SK-N-SH (cell line): ENCODE measurements around the gene PARD3. TPM values are rescaled to one million over a fixed set of nuclear protein-coding genes. Genes with fewer than 3 reads are reported as not detected.

ENCODE experiments used
- CTCF ChIA-PET: fragments of 300-600, 350-600 bp; formaldehyde crosslinking; extraction: SDS; loops from one replicate; lab custom pipeline; 2021; lab: Yijun Ruan, JAX
- POLR2A ChIA-PET: fragments of 350-600 bp; sonication (Branson Sonifier 250); formaldehyde crosslinking; extraction: SDS; loops from one replicate; lab custom pipeline; 2020; ENCODE audit warnings: antibody characterized with exemption, inconsistent platforms; lab: Yijun Ruan, JAX
- DNase-seq: peaks from one replicate; pipeline ENCODE4 v3.0.0; 2012
- H2AFZ ChIP-seq: fragments of 200-600 bp; sonication (generic); 2 replicates; pipeline ENCODE4 v1.8.1; 2016; ENCODE audit warnings: antibody characterized with exemption, mild to moderate bottlenecking, low read depth
- H3F3A ChIP-seq: fragments of 200-600 bp; sonication (generic); replicated peaks from 2 replicates; pipeline ENCODE3; 2016; ENCODE audit warnings: antibody characterized with exemption, mild to moderate bottlenecking; ENCODE audit not compliant: insufficient read depth
- H3K27ac ChIP-seq, 2 experiments: fragments of 200-500 bp in 1 of 2; fragments of 200-600 bp in 1 of 2; sonication (Bioruptor generic) in 1 of 2; sonication (generic), shearing (Covaris generic) in 1 of 2; 2 replicates each; pipeline versions ENCODE4 v1.5.1 to v1.6.1; 2014 to 2016; ENCODE audit warnings: low read depth in 2 of 2, inconsistent platforms in 1 of 2, low read length in 1 of 2, mild to moderate bottlenecking in 1 of 2, mixed read lengths in 1 of 2
- H3K27me3 ChIP-seq: fragments of 200-600 bp; sonication (generic), shearing (Covaris generic); 2 replicates; pipeline ENCODE4 v1.6.1; 2016; ENCODE audit warnings: mixed run types; ENCODE audit not compliant: insufficient read depth
- H3K36me3 ChIP-seq, 2 experiments: fragments of 200-500 bp in 1 of 2; fragments of 200-600 bp in 1 of 2; sonication (Bioruptor generic) in 1 of 2; sonication (generic) in 1 of 2; replicated peaks in 1 of 2; 2 replicates each; pipeline versions ENCODE3 to v1.5.1; 2014 to 2016; ENCODE audit warnings: low read length in 1 of 2, mild to moderate bottlenecking in 1 of 2; ENCODE audit not compliant: insufficient read depth in 2 of 2, control insufficient read depth in 1 of 2
- H3K4me1 ChIP-seq, 2 experiments: fragments of 200-500 bp in 1 of 2; fragments of 200-600 bp in 1 of 2; sonication (Bioruptor generic) in 1 of 2; sonication (generic), shearing (Covaris generic) in 1 of 2; 2 replicates each; pipeline versions ENCODE4 v1.5.1 to v1.6.1; 2014 to 2016; ENCODE audit warnings: low read depth in 1 of 2, low read length in 1 of 2, mixed run types in 1 of 2; ENCODE audit not compliant: insufficient read depth in 2 of 2, control insufficient read depth in 1 of 2
- H3K4me2 ChIP-seq: fragments of 200-600 bp; sonication (generic), shearing (Covaris generic); 2 replicates; pipeline ENCODE4 v1.6.1; 2017; ENCODE audit warnings: mixed run types
- H3K4me3 ChIP-seq, 2 experiments: fragments of 200-500 bp in 1 of 2; fragments of 200-600 bp in 1 of 2; sonication (Bioruptor generic) in 1 of 2; sonication (generic), shearing (Covaris generic) in 1 of 2; 2 replicates each; pipeline versions ENCODE4 v1.5.1 to v1.8.1; 2014 to 2016; ENCODE audit warnings: low read depth in 2 of 2, inconsistent platforms in 1 of 2, low read length in 1 of 2, mild to moderate bottlenecking in 1 of 2, mixed read lengths in 1 of 2, moderate library complexity in 1 of 2
- H3K79me2 ChIP-seq: fragments of 200-600 bp; sonication (generic); 2 replicates; pipeline ENCODE4 v1.8.1; 2017; ENCODE audit warnings: mild to moderate bottlenecking; ENCODE audit not compliant: insufficient read depth
- H3K9ac ChIP-seq: fragments of 200-600 bp; sonication (generic); 2 replicates; pipeline ENCODE4 v1.6.1; 2017; ENCODE audit warnings: mixed run types
- H3K9me2 ChIP-seq: fragments of 200-600 bp; sonication (generic); 2 replicates; pipeline ENCODE4 v1.6.1; 2017; ENCODE audit warnings: mixed run types
- H3K9me3 ChIP-seq: fragments of 200-600 bp; sonication (generic); 2 replicates; pipeline ENCODE4 v1.6.1; 2017; ENCODE audit warnings: mixed run types, mild to moderate bottlenecking, moderate library complexity
- H4K20me1 ChIP-seq: fragments of 200-600 bp; sonication (generic); 2 replicates; pipeline ENCODE4 v1.6.1; 2017; ENCODE audit warnings: mild to moderate bottlenecking, mixed run types; ENCODE audit not compliant: insufficient read depth
- CHD2 ChIP-seq: fragments of 150-350 bp; IDR thresholded peaks from 2 replicates; pipeline ENCODE4 v1.6.1; 2018; ENCODE audit warnings: low read length; ENCODE audit not compliant: partially characterized antibody
- EP300 ChIP-seq, 2 experiments: IDR thresholded peaks; 2 replicates each; pipeline versions ENCODE4 v1.4.0 to v1.6.1; 2012; ENCODE audit warnings: borderline replicate concordance in 1 of 2, low read depth in 1 of 2, low read length in 1 of 2
- FOXJ3 ChIP-seq: sonication (generic); formaldehyde crosslinking; IDR thresholded peaks from 2 replicates; pipeline ENCODE4 v1.5.1; 2020; ENCODE audit warnings: mild to moderate bottlenecking, missing genetic modification reagents
- GATA2 ChIP-seq: sonication (generic); formaldehyde crosslinking; IDR thresholded peaks from 2 replicates; pipeline ENCODE4 v1.5.0; 2020; ENCODE audit warnings: mild to moderate bottlenecking, missing genetic modification reagents
- MXI1 ChIP-seq: IDR thresholded peaks from 2 replicates; pipeline ENCODE4 v1.6.1; 2012; ENCODE audit warnings: mild to moderate bottlenecking, low read depth, low read length, improper control_type of control experiment
- NFIC ChIP-seq: IDR thresholded peaks from 2 replicates; pipeline ENCODE4 v1.4.0; 2012; ENCODE audit warnings: borderline replicate concordance
- POLR2AphosphoS5 ChIP-seq: IDR thresholded peaks from 2 replicates; pipeline ENCODE4 v1.6.1; 2012; ENCODE audit warnings: low read depth, low read length
- REST ChIP-seq: IDR thresholded peaks from 2 replicates; pipeline ENCODE4 v1.6.1; 2012; ENCODE audit warnings: mild to moderate bottlenecking, low read depth, low read length, moderate library complexity
- RFX5 ChIP-seq: IDR thresholded peaks from 2 replicates; pipeline ENCODE4 v1.6.1; 2012; ENCODE audit warnings: mild to moderate bottlenecking, improper control_type of control experiment, low read length
- RXRA ChIP-seq: IDR thresholded peaks from 2 replicates; pipeline ENCODE4 v1.4.0; 2012; ENCODE audit warnings: low read depth, mild to moderate bottlenecking, borderline replicate concordance
- SIN3A ChIP-seq: IDR thresholded peaks from 2 replicates; pipeline ENCODE4 v1.6.1; 2012; ENCODE audit warnings: low read depth, mild to moderate bottlenecking, low read length, moderate library complexity, borderline replicate concordance
- SMC3 ChIP-seq: IDR thresholded peaks from 2 replicates; pipeline ENCODE4 v1.6.1; 2012; ENCODE audit warnings: low read depth, low read length, improper control_type of control experiment
- TCF12 ChIP-seq: IDR thresholded peaks from 2 replicates; pipeline ENCODE4 v1.4.0; 2012
- TEAD4 ChIP-seq: IDR thresholded peaks from 2 replicates; pipeline ENCODE4 v1.4.0; 2012; ENCODE audit warnings: mild to moderate bottlenecking, borderline replicate concordance; ENCODE audit not compliant: insufficient read depth
- YY1 ChIP-seq: IDR thresholded peaks from 2 replicates; pipeline ENCODE4 v1.4.0; 2012; ENCODE audit warnings: low read depth, mild to moderate bottlenecking
- WGBS: methylation state at CpG from one replicate; pipeline ENCODE4 v1.1.6; 2017; ENCODE audit warnings: low lambda C conversion rate; 5-methylcytosine and 5-hydroxymethylcytosine counted together
- polyA plus RNA-seq, 3 experiments: library from polyadenylated mRNA; depleted of rRNA; stranded (reverse); fragments of >200 nt; gene quantifications; 2 replicates each; pipeline ENCODE4 v1.2.3, GENCODE V29; 2012
- TF ChIP-seq, protein P1 (sequence below): IDR thresholded peaks from 2 replicates; pipeline ENCODE4; 2012
- TF ChIP-seq, protein P2 (sequence below): IDR thresholded peaks from 2 replicates; pipeline ENCODE4 v1.4.0; 2012; ENCODE audit warnings: low read depth, borderline replicate concordance

The PARD3 gene
- polyA plus RNA-seq, 1 of the 3 experiments (the other 2 are of a cell fraction) = 29.4 TPM

DNA sequence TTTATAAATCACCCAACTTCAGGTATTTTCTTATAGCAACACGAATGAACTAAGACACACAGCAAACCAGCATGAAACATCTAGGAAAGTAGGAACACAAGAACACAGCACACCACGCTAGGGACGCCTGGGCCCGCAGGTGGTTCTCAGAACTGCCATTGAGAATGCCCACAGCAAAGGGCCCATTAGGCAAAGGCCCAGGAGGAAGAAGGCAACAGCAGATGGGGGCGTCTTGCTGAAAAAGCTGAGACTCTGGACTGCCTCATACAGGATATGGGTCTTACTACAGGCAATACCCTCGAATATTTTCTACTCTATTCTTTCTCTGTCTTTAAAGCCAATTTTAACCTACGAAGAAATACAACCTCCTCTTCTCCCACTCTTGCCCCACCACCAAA lies 77.3 kb downstream of the PARD3 start:
- H3K27ac ChIP-seq = no peak overlapping the region
- H3K9me2 ChIP-seq = no peaks in the 10 kb centered on the region
- no peak overlapping the region for H3K9ac ChIP-seq
- H3K4me3 ChIP-seq = no peak overlapping the region
- peaks cover 15 to 17% of the 10 kb centered on the region in 2 experiments for H3K4me1 ChIP-seq
- peaks cover 10% of the 10 kb centered on the region for H3F3A ChIP-seq
- H3K4me2 ChIP-seq = no peak overlapping the region
- WGBS = 83% methylated on average over 7 of the region's 7 CpGs
- no peaks in the 10 kb centered on the region for H3K9me3 ChIP-seq
- no peaks in the 10 kb centered on the region for H3K36me3 ChIP-seq
- H3K27me3 ChIP-seq = no peaks in the 10 kb centered on the region
- CTCF ChIA-PET = interaction anchor here (1.0 to 2.1 kb wide), 2 partner anchors 14 to 78 kb away, joined by 3 to 14 read pairs; no protein-coding TSS in a partner anchor
- H3K79me2 ChIP-seq = peaks cover 97% of the 10 kb centered on the region
- H2AFZ ChIP-seq = no peak overlapping the region
- TF ChIP-seq NFIC (no peak), RXRA (no peak), MXI1 (no peak), RFX5 (no peak), YY1 (no peak), CHD2 (no peak), TEAD4 (no peak), POLR2AphosphoS5 (no peak), SMC3 (no peak), FOXJ3 (CRISPR knock-in tag) (no peak), SIN3A (no peak), EP300 (IDR thresholded peaks at IDR 0.05; ENCODE audit: borderline replicate concordance in 1 of 2, low read depth in 1 of 2, low read length in 1 of 2) (no peak), REST (no peak), TCF12 (no peak), GATA2 (CRISPR knock-in tag) (no peak)
- TF ChIP-seq, protein P1, sequence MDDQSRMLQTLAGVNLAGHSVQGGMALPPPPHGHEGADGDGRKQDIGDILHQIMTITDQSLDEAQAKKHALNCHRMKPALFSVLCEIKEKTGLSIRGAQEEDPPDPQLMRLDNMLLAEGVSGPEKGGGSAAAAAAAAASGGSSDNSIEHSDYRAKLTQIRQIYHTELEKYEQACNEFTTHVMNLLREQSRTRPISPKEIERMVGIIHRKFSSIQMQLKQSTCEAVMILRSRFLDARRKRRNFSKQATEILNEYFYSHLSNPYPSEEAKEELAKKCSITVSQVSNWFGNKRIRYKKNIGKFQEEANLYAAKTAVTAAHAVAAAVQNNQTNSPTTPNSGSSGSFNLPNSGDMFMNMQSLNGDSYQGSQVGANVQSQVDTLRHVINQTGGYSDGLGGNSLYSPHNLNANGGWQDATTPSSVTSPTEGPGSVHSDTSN = no peak
- TF ChIP-seq, protein P2, sequence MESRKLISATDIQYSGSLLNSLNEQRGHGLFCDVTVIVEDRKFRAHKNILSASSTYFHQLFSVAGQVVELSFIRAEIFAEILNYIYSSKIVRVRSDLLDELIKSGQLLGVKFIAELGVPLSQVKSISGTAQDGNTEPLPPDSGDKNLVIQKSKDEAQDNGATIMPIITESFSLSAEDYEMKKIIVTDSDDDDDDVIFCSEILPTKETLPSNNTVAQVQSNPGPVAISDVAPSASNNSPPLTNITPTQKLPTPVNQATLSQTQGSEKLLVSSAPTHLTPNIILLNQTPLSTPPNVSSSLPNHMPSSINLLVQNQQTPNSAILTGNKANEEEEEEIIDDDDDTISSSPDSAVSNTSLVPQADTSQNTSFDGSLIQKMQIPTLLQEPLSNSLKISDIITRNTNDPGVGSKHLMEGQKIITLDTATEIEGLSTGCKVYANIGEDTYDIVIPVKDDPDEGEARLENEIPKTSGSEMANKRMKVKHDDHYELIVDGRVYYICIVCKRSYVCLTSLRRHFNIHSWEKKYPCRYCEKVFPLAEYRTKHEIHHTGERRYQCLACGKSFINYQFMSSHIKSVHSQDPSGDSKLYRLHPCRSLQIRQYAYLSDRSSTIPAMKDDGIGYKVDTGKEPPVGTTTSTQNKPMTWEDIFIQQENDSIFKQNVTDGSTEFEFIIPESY = no peak
- TF ChIP-seq, all 33 proteins: peak for 0
- POLR2A ChIA-PET = no interaction called here
- H4K20me1 ChIP-seq = peaks cover 15% of the 10 kb centered on the region; the same call in 1 of the 2 replicates
- DNase-seq = no peak
